LHCN-M2 (cell line): ENCODE data around the gene LRRC4B. TPM values are rescaled to one million over a fixed set of nuclear protein-coding genes. Genes with fewer than 3 reads are reported as not detected.

Source experiments
- DNase-seq: peaks from one replicate; pipeline ENCODE4 v3.0.0-alpha.2; 2012; ENCODE audit warnings: low read depth
- total RNA-seq: library from RNA; depleted of rRNA; stranded (reverse); fragments of >200 nt; gene quantifications from 2 replicates; pipeline ENCODE4 v1.2.3, GENCODE V29; 2014

LRRC4B gene
- total RNA-seq, 1 experiment from 2014 or later, result not detected

DNA sequence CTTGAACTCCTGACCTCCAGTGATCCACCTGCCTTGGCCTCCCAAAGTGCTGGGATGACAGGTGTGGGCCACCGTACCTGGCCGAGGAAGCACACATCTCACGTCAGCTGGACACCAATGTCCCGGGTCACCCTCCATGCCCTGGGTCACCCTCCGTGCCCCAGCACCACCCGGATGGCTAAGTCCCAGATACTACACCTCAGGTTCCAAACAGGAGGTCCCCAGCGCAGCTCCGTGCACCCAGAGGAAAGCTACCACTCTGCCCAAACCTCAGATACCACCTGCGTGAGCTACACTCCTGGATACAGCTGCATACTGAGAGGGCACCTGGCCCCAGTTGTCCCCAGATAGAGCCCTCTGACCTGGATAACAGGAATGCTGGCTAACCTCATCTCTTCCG, 14.0 kb downstream of the LRRC4B start:
- DNase-seq, result no peak

DNA sequence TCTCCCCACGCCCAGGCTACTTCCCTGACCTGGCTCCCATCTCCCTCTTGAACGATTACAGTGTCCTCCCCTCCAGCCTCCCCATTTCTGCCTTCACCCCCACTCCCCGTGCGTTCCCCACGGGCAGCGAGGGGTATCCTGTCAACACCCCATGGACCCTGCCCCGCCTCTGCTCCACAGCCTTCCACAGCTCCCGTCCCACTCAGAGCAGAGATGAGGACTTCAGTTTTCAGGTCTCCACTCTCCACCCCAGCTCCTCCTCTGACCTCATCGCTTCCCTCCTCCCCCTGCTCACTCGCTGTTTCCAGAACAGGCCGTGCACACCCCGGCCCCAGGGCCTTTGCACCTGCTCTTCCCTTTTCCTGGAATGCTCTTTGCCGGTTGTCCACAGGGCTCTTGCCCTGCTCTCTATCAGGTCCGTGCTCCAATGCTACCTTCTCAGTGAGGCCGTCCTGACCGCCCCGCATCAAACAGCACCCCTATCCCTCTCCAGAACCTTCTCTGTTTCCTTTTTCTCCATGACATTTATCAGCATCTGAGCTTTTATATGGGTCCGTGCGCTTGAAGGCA, 15.0 kb downstream of the LRRC4B start:
- DNase-seq, result no peak

DNA sequence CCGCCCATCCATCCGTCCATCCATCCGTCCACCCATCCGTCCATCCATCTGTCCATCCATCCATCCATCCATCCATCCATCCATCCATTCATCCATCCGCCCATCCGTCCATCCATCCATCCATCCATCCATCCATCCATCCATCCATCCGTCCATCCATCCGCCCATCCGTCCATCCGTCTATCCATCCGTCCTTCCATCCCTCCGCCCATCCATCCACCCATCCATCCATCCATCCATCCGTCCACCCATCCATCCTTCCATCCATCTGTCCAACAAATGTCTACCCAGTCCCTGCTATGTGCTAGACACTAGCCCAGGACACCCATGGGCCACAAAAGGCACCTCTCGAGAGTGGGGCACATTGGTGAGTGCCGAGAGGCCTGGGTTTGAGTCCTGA, 15.7 kb downstream of the LRRC4B start:
- DNase-seq, result no peak

DNA sequence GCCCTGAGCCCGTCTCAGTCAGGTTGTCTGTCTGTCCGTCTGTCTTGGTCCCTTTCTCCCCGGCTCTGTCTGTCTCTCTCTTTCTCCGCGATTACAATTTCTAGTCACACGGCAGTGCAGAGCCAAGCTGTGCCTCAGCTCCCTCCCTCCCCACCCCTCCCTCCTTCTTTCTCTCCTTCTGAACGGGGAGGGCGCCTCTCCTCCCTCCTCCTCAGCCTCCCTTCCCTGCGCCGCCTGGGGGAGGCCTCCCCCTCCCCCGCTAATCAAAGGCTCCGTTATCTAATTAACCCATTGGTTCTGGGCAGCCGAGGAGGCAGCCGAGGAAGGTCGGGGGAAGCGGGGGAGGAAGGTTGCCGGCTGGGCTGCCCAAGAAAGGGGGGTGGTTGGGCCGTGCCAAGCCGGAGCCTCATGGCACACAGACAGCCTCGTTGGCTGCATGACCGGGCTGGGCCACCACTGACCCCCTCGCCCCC, 16.5 kb downstream of the LRRC4B start:
- no peak for DNase-seq

DNA sequence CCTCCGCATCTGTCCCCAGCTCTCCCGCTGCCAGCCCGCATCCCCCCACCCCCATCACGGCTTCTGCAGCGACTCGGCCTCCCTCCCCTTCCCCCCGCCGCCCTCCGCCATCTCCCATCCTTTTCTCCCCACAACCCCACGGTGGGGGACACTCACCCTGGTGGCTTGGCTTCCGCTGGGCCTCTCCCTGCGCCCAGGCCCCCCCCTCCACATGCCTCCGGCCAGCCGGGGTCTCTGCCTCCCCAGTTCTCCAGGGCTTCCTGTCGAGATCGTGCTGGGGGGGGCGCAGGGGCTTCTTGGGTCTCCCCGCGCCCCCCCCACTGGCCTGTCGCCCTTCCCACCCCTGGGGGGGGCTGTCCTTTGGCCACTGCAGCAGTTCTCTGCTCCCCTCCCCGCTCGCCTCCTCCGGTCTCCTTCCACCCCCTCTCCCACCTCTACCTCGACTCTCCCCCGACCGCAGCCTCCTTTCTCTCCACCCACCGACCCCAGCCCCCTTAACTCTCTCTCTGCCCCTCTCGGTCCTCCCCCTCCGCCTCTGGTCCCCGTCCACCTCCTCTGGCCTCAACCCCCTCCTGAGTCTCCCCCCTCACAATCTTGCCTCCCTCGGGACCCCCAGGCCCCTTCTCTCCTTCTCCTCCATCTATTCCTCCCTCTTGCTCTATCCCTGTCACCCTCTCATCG, 17.1 kb downstream of the LRRC4B start:
- DNase-seq, result no peak

DNA sequence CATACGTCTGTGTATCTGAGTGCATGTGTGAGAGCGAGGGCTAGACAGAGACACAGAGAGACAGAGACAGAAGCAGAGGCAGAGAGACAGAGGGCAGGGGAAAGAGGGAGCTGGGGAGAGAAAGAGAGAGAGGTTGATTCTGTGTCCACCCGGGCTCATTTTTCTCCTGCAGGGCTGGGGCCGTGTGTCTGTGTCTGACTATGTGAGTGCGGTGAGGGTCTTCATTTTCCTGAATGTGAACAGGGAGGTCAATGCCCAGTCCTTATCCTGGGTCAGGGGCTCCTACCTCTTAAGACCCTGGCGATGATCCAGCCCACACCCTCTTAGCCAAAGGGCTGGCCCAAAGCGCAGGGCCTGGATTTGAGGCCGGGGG, 17.7 kb downstream of the LRRC4B start:
- no peak for DNase-seq

DNA sequence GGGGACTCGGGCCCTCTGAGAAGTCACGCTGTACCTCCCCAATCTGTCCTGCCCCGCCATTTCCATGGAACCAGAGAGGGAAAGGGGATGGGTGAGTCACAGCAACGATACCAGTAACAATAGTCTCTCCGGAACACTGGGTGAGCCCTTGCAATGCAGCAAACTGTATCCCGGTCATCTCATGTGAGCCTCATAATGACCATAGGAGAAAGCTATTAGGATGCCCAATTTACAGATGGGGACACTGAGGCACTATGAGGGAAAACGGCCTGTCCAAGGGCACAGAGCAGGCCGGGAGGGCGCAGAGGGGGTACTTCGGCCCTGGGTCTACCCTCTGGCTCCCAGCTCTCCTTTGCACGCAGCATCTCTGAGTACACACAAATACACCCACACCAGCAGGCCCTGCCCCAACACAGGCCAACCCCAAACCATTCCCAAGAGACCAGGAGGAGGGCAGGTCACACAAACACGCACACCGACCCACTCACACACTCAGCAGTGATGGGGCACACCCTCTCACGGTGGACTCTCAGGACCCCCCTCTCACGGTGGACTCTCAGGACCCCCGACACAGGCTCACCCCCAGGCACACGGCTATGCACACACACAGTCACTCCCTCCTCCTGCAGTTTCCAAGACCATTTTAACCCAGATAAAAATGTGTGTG, 18.2 kb downstream of the LRRC4B start:
- DNase-seq, result no peak

DNA sequence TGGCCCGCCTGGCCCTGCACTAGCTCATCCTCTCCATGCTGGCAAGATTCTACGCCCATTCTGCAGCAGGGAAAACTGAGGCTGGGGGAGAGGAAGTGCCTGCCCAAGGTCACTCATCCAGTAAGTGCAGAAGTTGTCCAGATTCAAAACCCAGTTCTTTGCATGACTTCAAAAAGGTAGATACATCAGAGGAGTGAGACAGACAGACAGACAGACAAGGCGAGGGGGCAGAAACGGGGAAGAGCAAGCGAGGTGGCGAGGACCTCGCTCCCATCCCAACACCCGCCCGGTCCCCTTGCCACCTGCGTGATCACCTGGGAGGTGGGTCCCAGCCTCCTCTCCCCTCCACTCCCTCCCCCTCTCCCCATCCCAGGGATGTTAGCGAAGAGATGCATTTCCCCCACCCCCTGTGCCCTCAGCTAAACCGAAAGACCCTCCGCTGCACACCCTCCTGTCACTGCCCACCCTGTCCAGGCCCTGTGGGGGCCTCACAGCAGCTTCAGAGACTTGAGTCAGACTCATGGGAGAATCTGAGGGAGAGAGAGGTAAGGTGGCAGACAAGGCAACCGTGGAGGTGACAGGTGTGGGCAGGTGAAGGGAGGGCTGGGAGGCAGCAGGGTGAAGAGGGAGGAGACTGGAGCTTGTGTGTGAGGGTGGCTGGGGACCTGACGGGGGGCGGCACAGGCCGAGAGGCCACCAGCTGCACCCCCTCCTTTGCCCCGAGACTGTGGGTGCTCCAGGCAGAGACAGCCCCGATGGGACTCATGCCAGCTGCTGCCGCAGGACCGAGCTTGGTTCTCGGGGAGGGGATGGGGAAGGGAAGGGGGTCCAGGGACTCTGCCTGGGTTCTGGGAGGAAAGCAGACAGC, 18.9 kb downstream of the LRRC4B start:
- DNase-seq, result no peak

DNA sequence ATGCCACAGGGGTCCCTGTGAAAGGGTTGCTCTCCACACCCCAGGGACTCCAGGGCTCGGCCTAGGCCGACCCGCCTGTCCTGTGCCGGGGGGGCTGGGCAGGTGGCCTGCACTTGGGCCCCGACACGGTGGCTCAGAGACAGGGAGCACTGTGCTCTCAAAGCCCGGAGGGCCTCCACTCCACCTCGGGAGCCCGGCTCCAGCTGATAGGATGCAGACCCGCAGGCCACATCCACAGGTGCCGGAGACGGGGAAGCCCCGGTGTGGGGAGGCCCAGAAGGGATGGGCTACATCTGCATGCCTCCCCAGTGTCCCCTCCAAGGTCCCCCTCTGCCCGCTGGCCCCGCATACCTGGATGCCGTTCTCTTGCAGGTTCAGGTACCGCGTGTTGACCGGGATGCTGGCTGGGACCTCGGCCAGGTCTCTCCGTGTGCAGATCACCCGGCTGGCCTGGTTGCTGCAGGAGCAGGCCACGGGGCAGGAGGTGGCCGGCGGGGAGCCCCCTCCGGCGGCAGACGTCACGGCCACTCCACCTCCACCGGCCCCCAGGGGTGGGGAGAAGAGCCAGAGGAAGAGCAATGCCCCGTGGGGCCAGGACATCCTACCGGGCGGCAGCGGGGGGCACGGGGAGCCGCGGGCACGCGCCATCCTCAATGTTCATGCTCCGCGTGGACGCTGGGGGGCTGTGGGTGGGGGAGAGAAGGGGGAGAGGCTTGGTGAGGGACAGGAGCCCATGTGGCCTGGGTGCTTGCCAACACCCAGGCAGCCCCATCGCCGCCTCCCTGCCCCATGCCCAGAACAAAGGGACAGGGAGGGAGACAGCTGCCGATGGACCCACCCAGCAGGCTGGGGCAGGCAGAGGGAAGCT, 19.8 kb downstream of the LRRC4B start:
- DNase-seq, result no peak

DNA sequence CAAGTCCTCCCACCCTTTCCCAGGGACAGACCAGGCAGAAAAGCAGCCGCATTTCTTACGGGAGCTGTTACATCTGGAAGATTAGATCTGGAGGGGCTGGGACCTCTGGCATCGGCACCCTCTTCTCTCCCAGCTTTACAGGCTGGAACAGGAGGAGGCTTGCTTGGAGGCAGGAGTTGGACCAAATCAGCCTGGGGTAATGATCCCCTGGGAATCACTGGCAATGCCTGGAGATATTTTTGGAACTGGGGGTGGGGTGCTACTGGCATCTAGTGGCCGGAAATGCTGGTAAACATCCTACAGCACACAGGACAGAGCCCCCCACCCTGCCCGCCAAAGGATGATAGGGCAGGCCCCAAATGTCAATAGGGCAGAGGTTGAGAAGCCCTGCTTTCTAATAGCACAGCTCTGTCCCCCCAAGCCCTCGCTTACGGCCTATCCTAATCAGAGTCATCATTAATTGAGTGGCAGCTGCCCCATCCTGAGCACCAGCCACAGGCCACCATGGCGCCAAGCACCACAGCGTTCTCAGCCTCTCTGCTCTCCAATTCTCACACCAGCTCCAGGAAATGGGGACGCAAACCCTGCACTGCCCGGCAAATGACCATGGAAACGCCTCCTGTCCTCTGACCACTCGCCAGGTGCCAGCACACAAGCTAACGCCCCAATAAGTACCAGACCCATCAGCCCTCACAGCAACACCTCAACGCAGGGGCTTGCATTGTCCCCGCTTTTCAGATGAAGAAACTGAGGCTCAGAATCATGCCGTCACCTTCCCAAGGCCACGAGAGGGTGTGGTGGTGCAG, 20.6 kb downstream of the LRRC4B start:
- DNase-seq, result no peak

DNA sequence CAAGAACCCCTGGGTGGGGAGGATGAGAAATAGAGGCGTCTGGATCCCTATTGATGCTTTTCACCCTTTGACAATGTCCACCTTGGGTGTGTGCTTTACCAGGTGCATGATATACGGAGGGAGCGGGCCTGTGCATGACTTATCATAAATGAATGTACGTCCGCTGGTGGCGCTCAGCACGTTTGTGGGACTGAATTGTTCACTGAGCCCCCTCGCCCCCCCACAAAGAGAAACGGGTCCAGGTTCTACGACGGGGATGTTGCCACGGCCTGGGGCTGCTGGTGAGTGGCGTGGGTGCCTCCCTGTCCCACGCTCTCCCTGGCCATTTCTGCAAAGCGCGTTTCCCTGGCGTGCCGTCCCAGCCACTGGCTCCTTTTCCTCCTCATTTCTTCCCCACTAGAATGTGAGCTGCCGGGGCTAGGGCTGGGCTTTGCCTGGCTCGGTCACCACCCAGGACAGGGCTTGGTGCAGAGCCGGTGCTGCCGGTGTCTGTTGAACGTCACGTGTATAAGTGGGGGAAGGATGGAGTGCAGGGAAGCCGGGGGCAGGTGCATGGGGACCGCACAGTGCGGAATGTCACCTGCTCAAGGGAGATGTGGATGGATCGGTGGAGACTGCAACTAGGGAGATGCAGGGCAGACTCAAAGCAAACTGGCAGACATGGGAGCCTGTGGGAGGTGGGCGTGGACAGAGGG, 21.6 kb downstream of the LRRC4B start:
- no peak for DNase-seq

DNA sequence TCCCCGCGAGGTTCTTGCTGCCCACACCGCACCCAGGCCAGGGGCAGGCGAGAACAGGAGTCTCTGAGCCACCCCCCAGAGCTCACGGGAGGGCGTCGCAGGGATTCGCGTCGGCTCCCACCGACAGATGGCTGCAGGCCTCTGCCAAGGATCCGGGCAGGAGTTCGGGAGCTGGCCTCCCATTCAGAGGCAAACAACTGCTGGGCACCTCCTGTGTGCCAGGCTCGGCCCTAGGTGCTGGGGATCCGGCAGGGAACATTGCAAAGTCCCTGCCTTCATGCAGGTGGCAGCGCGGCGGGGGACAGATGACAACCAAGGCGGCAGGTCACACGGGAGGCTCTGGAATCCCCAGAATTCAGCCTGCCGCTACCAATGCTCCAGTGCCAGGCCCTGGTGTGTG, 25.3 kb downstream of the LRRC4B start:
- no peak for DNase-seq

DNA sequence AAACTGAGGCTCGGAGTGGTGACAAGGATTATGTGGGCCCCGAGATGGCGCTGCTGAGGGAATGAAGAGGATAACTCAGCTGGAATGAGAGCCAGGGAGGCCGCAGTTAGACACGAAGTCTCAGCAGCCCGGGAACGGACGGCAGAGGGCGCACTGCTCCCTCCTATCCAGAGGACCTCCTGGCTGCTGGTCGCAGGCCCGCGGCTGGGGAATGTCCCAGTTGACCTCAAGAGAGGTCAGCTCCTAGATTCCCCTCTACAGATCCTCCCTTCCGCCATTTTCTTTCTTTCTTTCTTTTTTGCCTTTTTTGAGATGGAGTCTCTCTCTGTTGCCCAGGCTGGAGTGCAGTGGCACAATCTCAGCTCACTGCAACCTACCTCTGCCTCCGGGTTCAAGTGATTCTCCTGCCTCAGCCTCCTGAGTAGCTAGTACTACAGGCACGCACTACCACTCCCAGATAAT, 30.4 kb downstream of the LRRC4B start:
- peak; percentile 75 for DNase-seq

DNA sequence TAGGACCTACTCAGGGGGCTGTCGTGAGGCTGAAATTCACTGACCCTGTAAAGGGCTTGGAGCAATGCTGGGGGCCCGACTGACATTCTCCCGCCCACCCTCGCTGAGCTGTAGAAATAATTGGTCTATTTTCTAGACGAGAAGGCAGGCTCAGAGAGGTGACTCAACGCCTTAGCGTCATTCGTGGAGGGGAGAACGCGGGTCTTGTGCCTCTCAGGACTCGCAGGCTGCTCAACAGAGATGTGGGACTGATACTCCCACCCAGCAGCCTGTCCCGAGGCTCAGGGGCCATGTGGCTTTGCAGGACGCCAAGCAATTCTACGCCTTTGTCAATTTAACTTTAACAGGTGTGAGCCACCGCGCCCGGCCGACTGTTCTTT, 30.9 kb downstream of the LRRC4B start:
- no peak for DNase-seq

DNA sequence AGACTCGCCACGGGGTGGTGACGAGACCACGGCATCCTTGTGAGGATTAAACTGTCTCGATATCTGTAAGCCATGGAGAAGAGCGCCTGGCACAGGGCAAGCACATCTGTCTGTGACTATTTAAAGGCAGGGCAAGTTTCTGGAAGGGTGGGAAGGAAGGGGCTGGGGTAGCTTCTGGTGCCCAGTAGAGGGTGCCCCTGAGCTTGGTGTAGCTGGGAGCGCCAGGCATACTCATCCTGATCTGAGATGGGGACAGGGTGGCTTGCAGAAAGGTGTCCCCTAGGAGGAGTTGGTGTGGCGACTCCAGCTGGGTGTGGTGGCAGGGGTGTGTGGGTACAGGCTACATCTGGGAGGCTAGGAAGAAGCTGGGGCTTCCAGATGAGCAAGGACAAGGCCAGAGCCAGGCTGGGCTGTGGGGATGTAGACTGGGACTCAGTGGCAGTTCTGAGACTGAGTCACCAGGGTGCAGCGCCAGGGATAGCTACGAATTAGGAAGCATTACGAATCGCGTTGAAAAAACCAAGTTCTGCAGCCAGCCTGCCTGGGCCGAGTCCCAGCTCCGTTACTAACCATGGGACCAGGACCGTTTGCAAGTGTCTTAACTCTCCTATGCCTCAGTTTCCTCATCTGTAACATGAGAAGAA, 31.5 kb downstream of the LRRC4B start:
- no peak for DNase-seq

DNA sequence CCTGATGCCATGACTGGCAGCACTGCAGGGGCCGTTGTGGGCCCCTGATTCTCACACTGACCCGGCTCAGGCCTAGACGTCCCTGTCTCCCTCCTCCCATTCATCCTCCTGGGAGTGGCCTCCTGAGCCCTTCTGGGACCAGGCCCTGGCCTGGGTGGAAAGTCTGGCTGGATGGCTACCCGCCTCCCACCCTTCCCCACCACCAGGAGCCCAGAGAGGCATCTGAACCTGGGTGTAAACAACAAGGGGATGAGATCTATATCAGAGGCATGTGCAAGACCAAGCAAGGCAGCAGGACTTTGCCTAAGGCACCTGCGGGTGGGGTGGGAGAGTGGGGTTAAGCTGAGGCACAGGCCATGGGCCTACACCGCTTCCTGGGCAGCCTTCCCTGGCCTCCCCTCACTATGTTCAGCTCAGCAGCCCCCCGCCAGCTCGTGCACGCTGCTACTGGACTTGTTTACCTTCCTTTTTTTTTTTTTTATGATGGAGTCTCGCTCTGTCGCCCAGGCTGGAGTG, 32.5 kb downstream of the LRRC4B start:
- DNase-seq, result no peak

DNA sequence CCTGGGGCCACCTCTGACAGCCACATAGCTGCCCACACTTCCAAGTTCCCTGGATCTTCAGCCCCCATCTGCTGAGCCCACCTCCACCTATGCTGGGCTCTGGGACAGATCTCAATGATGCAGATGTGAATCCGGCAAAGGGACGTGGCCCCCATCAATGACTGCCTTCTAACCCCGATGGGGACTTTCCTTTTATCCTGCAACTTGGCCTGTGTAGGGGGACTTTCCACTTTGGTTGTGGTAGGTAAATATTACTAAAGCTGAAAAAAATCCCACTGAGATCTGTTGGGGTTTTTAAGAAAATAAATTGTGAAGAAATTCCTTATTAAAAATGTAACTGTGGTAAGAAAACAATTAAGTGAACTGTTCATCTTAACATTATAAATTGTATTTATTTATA, 33.8 kb downstream of the LRRC4B start:
- DNase-seq, result no peak

DNA sequence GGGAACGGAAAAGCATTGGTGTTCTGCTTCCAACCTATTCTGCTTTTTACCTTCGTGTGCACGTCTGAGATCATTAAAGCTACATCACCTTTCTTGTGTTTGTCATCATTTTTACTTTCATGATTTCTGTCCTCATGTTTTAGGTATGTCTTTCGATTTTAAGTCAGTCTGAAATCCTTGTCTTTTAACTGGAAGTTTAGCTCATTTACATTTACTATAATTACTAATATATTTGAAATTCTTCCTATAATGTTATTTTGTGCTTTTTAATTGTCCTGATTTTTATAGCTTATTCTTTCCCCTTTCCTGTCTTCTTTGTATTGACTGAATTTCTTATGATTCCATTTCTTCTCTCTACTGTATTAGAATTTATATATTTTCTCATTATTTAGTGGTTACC, 35.3 kb downstream of the LRRC4B start:
- DNase-seq, result no peak

DNA sequence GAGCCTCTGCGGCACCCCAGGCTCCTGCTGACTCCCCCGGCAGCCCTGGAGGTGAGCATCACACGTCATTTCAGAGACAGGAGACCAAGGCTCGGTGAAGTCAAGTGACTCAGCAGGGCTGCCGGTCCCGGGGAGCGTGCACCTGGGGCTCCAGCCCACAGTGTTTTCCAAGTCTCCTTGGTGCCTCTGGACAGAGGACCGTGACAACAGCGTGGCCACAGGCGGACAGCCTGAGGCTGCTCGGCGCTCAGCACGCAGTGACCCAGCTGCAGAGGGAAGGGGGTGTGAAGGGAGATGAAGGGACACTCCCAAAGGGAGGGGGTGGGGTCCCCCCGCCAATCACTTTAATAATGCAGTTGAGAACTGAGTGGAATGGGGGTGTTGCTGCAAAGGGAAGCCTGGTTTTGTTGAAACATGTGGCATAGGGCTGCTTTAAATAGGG, 37.0 kb downstream of the LRRC4B start:
- no peak for DNase-seq
